Activated effector memory CD4-positive, alpha-beta T cell treated with Interleukin-2 at 50 U/mL for 16 hours (primary cell): ENCODE measurements around the gene HDAC5.
A peak's percentile ranks its signal among the peaks of the same experiment; 100 is the strongest.
"Not testable (repeated sequence)": the region's sequence is repeated elsewhere in the genome, so short reads cannot be mapped to it uniquely, and the experiment has no call there.

Experiments used
- DNase-seq: peaks from one replicate; pipeline ENCODE4 v3.0.0-alpha.2; 2020

HDAC5 gene

DNA sequence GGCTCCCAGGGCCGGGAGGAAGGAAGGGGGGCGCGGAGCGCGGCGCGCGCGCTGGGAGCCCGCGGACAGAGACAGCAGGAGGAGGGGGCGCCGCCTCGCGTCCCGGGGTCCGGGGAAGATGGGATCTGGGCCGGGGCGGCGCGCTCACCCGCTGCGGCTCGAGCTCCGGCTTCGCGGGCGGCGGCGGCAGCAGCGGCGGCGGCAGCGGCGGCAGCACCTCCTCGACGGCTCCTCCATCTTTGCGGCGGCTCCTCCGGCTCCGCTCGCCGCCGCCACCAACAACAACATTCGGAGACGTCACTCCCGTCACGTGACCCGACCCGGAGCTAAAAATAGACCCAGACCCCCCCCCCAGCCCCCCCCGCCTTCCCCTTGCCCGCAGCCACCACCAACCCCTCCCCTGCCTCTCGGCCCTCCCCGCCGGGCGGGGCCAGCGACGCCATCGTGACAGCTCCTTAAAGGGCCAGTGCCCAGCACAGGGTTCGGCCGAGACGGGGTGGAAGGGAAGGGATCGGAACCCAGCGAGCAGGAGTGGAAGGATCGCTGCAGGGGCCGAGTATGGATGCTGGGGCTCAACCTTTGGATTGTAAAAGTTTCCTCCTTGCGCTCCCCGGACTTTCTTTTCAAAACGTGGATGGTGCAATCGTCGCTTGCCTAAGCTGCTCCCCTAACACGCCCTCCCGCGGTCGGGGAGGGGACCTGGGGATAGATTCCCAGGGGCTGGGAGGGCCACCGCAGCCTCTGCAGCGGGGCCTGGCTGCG is at the start of gene HDAC5:
HDAC5 (minus strand) TSS at position 286 of the 762 bp plus-strand sequence. CDS start 6,126 bp downstream, outside the sequence.
- DNase-seq = peak; percentile 95

DNA sequence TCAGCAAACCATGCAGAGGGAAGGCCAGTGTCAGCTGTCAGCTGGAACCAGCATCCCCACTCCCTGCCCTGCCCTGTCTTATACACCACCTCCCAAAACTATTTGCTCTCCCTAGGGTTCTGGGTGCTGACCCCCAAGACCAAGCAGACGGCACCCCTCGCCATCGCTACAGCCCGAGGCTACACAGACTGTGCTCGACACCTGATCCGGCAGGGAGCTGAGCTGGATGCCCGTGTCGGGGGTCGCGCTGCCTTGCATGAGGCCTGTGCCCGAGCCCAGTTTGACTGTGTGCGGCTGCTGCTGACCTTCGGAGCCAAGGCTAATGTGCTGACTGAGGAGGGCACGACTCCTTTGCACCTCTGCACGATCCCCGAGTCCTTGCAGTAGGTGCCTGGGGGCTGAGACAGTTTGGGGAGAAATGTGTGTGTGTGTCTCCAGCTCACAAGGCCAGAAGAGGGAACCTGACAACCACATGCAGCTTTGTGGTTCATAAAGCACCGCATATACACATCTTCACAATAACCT is 48.6 kb upstream of the HDAC5 start:
- DNase-seq = no peak

DNA sequence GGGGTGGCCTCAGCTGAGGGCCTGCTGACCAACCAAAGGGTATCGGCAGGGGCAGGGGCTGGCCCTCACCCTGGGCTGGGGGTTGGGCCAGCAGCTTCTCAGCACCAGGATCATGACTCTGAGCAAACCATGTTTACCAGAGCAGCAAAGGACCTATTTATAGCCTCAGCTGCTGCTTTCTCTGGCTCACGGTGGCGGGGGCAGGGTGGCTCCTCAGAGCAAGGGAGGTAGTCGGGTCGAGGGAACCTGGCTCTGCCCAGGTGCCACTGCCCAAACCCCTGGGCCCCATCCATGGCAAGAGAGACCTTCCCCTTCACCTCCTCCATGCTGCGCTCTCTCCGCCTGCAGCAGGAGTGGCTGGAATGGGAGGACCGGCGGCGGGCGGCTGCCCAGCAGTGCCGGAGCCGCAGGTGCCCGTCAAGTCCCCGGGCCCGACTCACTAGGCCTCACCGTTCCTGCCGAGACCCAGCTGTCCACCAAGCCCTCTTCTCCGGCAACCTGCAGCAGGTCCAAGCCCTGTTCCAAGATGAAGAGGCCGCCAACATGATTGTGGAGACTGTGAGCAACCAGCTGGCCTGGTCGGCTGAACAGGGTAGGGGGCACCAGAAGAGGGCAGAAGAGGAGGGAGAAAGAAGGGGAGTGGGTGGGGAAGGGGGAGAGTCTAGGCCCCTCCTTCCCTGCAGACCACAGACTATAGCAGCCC is 47.2 kb upstream of the HDAC5 start, which contains the start of gene ASB16:
ASB16 (plus strand) TSS at position 206 of the 703 bp plus-strand sequence; CDS start at position 292, 86 bp downstream.
- no peak for DNase-seq

DNA sequence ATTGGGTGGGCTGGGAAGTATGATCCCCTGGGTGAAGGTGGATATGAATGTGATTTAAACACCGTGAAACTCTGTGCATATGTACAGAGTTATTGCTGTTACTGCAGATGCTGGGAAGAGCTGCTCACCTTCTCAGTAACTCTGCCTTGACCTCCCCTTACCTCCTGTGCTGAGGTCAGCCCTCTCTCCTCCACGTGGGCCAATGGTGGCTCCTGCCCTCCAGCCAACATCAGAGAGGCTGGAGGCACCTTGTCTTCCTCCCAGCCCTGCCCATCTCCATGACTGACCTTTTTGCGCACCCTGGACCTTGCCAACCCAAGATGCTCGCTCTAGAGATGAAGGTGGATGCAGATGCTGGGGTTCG is 46.7 kb upstream of the HDAC5 start:
- DNase-seq = no peak

DNA sequence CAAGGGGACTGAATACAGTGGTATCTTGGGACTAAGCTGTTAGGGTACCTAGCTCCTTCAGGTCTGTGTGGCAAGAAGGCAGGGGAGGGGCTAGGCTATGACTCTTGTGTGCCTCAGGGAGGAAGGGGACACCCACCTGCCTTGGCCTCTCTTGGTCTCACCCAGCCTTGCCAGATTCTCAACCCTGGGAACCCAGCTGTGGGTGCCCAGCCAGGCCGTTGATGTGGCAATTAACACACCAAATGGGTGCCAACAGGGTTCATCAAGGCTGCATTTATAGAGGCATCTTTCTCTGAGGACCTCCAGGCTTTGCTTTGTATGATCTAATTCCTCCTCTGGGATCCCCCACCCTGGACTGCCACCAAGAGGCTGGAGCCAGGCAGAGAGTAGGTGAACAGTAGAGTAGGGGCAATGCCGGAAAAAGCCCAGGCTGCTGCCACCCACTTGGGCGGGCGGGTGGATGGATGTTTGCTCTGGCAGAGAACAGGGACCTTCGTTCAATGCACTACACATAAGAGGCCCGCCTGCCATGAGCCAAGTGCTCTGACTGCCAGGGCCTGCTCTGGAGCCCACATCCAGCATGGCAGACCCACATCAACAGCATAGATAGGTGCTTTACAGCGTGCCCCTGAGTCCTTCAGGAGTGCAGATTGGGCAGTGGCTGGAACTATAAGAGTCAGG is 43.9 kb upstream of the HDAC5 start:
- DNase-seq = no peak

DNA sequence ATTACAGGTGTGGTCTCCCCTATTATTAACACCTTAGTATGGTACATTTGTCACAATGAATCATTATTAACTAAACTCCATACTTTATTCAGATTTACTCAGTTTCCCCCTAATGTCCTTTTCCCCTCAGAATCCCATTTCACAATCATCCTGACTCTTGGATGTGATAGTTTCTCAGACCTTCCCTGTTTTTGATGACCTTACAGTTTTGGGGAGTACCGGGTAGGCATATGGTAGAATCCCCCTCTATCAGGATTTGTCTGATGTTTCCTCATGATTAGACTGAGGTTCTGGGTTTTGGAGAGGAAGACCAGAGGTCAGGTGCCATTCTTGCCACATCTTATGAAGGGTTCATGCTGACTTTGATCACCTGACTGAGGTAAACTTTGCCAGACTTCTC is 41.0 kb upstream of the HDAC5 start:
- DNase-seq = no peak

DNA sequence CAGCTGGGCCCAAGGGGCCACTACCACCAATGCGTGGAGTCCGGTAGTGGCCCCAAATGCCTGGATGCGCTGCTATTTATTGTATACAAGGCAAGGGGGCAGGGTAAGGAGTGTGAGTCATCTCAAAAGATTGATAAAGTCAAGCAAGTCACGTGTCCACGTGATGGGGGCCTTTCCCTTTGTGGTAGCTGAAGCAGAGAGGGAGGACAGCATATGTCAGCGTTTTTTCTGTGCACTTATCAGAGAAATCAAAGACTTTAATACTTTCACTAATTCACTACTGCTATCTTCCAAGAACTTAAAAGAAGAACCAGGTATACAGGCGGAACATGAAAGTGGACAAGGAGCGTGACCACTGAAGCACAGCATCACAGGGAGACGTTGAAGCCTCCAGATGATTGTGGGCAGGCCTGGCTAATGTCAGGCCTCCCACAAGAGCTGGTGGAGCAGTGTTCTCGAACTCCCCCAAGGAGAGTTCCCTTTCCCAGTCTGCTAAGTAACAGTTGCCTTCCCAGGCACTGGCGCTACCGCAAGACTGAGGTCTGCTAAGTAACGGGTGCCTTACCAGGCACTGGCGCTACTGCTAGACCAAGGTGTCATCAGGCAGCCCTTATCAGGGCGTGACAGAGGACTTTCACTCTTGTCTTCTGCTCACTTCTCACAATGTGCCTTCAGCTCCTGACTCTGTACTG is 36.2 kb upstream of the HDAC5 start:
- peak; percentile 24 for DNase-seq

DNA sequence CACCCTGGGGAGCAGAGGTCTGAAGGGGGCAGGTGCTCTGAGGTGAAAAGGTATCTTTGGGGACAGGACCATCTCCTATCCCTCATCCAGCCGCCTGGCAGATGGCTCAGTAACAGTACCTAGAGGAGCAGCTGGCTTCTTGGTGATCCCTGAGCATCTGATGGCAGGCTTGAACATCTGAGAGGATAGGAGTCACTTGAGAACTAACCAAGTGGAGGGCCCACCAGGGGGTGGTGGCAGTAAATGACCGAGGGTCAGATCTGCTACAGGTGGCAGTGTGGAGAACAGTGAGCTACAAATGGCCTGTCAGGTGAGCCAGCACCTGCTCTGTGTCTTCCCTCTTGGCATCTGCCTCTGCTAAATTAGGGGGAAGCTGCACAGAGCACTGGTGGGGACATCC is 32.0 kb upstream of the HDAC5 start:
- DNase-seq = no peak

DNA sequence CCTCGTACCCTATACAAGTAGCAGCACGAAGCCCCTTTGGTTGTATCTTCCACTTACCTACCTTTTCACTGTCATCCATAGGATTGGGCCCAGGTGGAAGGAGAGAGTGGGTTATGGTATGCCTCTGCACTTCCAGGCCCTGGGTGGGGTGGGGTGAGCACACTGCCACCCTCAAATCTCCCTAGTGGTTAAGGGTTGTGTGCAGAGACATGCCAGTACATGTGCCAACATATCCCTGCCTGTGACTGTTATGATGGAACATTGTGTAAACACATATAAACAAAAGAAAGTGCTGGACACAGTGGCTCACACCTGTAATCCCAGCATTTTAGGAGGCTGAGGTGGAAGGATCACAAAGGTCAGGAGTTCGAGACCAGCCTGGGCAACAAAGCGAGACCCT is 29.4 kb upstream of the HDAC5 start:
- DNase-seq = no peak

DNA sequence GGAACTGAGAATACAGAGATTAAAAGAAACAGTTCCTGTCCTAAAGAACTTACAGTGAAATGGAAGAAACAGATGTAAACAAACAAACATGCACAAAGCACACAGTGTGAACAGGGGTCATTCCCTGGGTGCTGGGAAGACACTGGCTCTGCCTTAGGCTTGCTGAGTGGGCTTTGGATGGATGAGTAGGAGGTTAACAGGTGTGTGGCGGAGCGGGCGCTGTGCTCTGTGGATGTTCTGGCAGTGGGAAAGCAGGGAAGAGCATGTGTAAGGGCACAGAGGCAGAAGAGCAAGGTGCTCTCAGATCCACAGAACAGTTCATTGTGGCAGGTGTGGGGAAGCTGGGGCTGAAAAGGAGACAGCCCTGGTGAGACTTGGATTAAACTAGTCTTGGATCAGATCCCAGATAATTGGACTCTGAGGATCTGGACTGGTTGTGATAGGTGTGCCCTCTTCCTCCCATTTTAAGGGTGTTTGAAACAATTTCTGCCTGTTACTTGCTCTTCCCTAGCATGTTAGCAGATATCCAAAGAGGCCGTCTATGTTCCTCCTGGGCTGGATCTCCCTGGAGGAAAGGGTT is 26.4 kb upstream of the HDAC5 start:
- no peak for DNase-seq

DNA sequence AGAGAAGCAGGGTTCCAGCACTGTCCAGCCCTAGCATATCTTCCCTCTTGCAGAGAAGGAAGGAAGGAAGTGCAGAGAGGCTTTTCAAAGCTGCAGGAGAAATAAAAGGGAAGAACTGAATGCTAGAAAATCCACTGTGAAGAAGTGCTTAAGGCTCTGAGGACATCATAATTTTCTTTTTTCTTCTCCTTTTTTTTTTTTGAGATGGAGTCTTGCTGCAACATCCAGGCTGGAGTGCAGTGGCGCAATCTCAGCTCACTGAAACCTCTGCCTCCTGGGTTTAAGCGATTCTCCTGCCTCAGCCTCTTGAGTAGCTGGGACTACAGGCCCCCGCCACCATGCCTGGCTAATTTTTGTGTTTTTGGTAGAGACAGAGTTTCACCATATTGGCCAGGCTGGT is 25.6 kb upstream of the HDAC5 start:
- DNase-seq = not testable (repeated sequence)

DNA sequence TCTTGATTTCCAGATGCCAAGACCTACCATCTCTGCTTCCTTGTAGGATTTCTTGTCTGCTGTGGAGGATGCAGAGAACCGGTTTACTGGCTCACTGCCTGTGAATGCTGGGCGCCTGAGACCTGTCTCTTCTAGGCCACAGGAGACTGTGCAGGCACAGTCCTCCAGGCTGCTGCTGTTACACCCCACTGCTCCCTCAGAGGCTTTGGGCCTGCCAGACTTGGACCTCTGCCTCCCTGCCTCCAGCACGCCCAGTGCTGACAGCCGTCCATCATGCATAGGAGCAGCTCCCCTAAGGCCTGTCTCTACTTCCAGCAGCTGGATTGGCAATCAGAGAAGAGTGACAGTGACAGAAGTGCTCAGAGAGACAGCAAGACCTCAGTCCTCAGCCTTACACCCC is 24.4 kb upstream of the HDAC5 start:
- no peak for DNase-seq

DNA sequence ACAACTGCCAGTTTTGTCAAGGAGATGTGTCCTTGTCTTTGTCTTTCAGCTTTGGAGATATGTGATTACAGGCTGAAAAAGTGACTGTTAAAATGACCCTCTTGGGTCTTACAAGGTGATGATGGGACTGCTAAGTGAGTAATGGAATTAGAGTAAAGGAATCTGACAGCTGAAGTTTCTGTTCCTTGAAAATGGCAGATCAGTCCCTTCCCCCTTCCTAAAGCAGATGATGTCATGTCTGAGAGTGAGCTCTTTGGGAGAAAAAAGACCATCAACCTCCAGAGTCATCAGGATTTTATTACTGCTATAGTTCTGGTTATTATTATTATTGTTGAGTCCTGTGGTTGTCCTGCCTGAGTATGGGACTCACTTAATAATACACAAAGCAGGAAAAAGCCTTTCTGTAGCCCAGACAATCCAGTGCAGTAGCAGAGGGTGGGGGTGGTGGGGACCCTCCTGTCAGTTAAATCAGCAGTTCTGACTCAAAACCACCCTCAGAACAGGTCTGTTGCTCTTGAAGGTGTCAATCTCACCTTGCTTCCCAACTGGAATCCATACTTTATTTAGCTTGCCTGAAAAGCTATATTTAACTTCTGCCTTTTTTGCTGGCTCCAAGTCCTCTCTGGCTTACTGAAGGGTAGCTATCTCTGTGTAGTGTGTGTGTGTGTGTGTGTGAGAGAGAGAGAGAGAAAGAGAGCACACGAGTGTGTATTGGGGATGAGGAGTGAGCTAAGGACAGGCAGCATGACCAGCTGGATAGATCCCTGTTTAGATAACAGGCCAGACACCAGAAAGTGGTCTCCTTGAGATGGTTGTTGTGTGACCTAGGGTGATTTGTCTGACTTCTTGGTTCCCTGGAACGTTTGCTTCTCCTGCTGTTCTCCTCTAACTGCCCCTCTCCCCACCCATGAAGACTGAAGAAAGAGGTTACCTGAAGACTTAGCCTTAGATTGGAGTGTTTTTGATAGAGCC is 23.2 kb upstream of the HDAC5 start:
- DNase-seq = no peak

DNA sequence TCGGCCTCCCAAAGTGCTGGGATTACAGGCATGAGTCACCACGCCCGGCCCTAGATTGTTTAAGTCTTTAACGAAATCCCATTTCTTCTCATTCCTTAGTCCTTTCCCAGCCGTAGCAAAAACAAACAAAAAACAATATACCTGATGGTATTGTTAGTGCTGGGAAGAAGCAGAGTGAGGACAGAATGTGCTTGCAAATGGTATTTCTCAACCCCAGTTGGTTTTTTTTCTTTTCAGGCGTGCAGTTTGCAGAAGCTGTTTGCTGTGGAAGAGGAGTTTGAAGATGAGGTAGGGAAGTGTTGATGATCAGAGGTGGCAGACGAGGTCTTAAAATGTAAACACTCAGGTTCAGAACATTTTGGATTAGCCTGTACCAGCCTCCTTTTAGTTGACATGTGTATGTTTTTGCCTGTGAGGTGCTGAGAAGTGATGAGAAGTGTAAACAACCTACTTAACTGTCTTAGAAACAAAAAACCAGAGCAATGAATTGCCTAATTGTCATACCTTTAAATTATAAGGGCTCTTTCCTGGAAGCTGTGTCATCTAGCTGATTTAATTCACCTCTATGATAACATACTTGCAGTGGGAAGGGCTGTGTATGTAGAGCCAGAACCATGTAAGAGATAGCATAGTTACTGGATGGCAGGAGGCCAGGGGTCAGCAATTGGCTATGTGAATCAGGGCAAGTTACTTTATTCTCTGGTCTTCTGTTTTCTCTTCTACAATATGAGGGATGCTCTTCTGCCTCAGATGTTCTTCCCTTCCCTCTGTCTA is 21.7 kb upstream of the HDAC5 start:
- no peak for DNase-seq

DNA sequence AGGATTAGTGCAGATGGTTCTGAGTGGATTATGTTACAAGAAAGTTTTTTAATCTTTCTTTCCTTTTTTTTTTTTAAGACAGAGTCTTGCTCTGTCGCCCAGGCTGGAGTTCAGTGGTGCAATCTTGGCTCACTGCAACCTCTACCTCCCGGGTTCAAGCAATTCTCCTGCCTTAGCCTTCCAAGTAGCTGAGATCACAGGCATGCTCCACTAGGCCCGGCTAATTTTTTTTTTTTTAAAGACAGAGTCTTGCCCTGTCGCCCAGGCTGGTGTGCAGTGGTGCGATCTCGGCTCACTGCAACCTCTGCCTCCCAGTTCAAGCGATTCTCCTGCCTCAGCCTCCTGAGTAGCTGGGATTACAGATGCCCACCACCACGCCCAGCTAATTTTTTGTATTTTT is 20.5 kb upstream of the HDAC5 start:
- DNase-seq = not testable (repeated sequence)

DNA sequence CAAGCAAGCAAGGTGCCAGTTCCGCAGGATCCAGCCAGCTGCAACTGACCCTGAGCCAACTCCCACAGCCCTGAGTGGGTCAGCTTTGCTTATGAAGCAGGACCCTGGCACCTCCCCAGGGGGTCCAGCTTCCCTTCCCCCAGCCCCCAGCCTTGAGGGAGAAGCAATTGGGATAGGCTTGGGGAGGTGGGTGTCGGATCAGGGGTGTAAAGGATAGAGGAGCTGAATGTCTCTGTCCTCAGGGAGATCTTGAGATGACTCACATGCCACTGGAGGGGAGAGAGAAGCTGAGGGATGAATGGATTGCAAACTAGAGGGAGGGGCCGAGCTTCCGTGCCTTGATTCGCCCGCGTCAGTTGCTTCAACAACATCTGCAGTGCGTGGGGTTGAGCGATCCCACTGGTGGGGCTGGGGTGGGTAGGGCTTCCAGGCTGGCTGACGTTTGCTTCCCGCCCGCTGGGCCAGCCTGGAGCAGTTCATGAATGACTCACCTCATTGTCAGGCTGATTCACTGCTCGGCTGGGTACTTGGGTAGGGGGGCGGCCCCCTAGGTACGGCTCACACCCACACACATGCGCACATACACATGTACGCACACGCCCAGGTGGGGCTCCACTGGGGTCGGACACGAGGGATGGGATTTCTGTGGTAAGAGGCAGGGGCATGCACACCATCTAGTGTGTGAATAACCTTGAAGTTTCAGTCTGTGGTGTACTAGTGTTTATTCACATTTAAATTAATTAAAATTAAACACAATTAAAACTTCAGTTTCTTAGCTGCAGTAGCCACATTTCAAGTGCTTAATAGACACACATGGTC is 14.7 kb upstream of the HDAC5 start:
- peak; percentile 8 for DNase-seq

DNA sequence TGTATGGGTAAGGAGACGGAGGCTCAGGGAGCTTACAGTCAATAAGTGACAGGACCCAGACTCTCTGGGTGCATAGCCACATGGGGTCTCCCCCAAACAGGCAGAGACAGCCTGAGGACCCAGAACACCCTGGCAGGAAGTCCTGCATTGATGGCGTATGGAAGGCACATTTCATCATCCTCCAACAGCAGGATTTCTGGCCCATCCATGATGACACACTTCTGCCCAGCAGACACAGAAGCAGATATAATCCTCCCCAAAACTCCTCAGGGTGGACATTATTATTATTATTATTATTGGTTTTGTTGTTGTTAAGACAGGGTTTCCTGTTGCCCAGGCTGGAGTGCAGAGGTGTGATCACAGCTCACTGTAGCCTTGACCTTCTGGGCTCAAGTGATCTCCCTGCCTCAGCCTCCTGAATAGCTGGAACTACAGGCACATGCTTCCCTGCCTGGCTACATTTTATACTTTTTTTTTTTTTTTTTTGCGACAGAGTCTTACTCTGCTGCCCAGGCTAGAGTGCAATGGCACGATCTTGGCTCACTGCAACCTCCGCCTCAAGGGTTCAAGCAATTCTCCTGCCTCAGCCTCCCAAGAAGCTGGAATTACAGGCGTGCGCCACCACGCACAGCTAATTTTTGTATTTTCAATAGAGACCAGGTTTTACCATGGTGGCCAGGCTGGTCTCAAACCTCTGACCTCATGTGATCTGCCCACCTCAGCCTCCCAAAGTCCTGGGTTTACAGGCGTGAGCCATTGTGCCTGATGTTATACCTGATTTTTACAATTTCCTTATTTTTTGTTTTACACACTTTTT is 11.5 kb upstream of the HDAC5 start:
- DNase-seq = no peak

DNA sequence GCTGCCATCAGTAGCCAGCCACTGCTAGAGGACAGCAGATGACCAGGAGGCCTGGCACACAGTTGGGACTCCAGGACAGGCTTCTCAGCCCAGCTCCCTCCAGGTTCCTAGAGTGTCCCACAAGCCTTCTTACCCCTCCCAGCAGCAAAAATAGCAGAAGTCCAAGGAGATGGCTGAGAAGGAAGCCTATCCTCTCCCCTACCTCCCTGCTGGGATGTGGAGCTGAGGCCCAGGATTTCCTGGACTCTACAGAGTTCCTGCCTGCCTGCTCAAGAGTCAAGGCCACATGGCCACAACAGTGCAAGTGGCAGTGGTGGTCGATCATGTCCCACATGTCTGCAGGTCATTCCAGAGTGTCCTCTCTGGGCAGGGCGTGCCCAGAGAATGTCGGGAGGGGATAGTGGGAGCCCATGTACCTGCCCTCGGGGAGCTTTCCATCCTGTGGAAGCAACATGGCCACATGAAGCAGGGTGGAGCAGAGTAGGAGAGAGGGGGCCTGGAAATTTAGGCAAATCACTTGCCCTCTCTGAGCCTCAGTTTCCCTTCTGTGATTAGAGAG is 10.6 kb upstream of the HDAC5 start:
- DNase-seq = no peak
